A549 (cell line): Measurements from ENCODE around the gene PTX3.

Experiments used
- BCL3 ChIP-seq: fragments of >200 bp; sonication (Bioruptor Twin); formaldehyde crosslinking; IDR thresholded peaks from 3 replicates; pipeline ENCODE4 v1.6.1; 2016
- CTCF ChIP-seq: fragments of >200 bp; sonication (Bioruptor Twin); formaldehyde crosslinking; IDR thresholded peaks from 3 replicates; pipeline ENCODE4 v1.5.1; 2016
- EHMT2 ChIP-seq: fragments of 200-600 bp; sonication (generic); IDR thresholded peaks from 2 replicates; pipeline ENCODE4 v1.6.1; 2016; ENCODE audit warnings: antibody characterized with exemption, low read depth, mild to moderate bottlenecking, moderate library complexity
- ESRRA ChIP-seq: fragments of 150-350 bp; IDR thresholded peaks from 2 replicates; pipeline ENCODE4 v1.6.1; 2014; ENCODE audit warnings: mild to moderate bottlenecking, low read length, borderline replicate concordance
- GATA3 ChIP-seq: IDR thresholded peaks from 2 replicates; pipeline ENCODE4 v1.6.1; 2012; ENCODE audit warnings: borderline replicate concordance
- MAFK ChIP-seq: fragments of 450-650 bp; IDR thresholded peaks from 2 replicates; pipeline ENCODE4 v1.6.1; 2014; ENCODE audit not compliant: partially characterized antibody
- MAX ChIP-seq: IDR thresholded peaks from 2 replicates; pipeline ENCODE4 v1.6.1; 2012
- NR3C1 ChIP-seq: fragments of >200 bp; sonication (Bioruptor Twin); formaldehyde crosslinking; IDR thresholded peaks from 3 replicates; pipeline ENCODE4 v1.6.1; 2017
- PBX3 ChIP-seq: IDR thresholded peaks from 2 replicates; pipeline ENCODE4 v1.6.1; 2012
- POLR2A ChIP-seq: IDR thresholded peaks from 2 replicates; pipeline ENCODE4 v1.6.1; 2012; ENCODE audit warnings: mild to moderate bottlenecking, low read length
- RAD21 ChIP-seq, 2 experiments: fragments of >200 bp in 1 of 2; sonication (Bioruptor Twin) in 1 of 2; formaldehyde crosslinking in 1 of 2; IDR thresholded peaks in 1 of 2; conservative IDR thresholded peaks in 1 of 2; 2 replicates in 1 of 2; 3 replicates in 1 of 2; pipeline ENCODE4 v1.6.1; 2012 to 2018; ENCODE audit warnings: inconsistent platforms in 1 of 2
- RCOR1 ChIP-seq: fragments of 150-350 bp; IDR thresholded peaks from 2 replicates; pipeline ENCODE4 v1.6.1; 2014; ENCODE audit warnings: antibody characterized with exemption, low read length, low read depth
- SREBF2 ChIP-seq: fragments of 450-650 bp; IDR thresholded peaks from 2 replicates; pipeline ENCODE4 v1.6.1; 2014; ENCODE audit warnings: mild to moderate bottlenecking, moderate library complexity

GRCh38 chr3:157390713-157391515 lies 45.7 kb upstream of the PTX3 start:
- TF ChIP-seq SREBF2 (no peak), RAD21 (conservative IDR thresholded peaks at IDR 0.05 in 1 of 2, IDR thresholded peaks at IDR 0.05 in 1 of 2) (no peak), POLR2A (no peak), MAX (no peak), CTCF (no peak), MAFK (no peak), GATA3 (no peak), NR3C1 (no peak), ESRRA (no peak), EHMT2 (no peak), RCOR1 (no peak), BCL3 (no peak), PBX3 (no peak)
